HG03460 (cell line): ENCODE measurements around the gene HES7.
"Not testable (repeated sequence)": the region's sequence is repeated elsewhere in the genome, so short reads cannot be mapped to it uniquely, and the experiment has no call there.

Experiments
- ATAC-seq: cut with Tn5 transposase; IDR thresholded peaks from one replicate; pipeline ENCODE4 v1.9.1; 2021; ENCODE audit not compliant: unreplicated experiment

The HES7 gene

DNA sequence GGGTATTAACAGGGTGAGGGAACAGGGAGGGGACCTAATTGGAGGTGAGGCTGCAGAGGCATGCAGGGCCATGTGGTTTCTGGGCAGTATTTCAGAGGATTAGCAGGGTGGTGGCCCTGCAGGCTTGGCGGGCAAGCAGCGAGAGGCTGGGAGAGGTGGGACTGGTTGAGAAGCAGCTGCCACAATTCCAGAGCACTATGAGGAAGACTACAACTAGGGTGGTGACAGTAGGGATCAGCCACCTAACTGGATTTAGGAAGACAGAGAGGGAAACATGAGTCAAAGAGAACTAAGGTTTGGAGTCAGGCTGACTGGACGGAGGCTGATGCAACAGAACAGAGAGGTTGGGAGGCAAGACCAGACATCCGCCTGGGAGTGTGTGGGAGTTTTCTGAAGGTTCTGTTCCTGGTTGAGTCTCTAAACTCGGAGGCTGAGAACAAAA lies 17.9 kb downstream of the HES7 start:
- ATAC-seq: no peak

DNA sequence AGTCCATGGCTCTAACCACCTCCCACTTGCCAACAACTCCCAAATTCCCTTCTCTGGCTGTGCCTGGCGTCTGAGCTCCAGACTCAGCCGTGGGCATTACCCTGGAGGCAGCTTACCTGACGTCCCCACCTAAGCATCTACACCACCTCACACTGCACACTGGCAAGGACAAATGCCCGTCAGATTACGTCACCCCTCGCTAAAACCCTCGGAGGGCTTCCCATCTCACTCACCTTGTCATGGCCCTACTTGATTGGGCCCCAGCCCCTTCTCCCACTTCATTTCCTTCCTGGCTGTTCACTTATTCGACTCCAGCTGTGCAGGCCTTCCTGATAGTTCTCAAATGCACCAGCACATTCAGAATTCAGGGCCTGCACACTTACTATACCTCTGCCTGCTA lies 19.0 kb downstream of the HES7 start:
- ATAC-seq: no peak

DNA sequence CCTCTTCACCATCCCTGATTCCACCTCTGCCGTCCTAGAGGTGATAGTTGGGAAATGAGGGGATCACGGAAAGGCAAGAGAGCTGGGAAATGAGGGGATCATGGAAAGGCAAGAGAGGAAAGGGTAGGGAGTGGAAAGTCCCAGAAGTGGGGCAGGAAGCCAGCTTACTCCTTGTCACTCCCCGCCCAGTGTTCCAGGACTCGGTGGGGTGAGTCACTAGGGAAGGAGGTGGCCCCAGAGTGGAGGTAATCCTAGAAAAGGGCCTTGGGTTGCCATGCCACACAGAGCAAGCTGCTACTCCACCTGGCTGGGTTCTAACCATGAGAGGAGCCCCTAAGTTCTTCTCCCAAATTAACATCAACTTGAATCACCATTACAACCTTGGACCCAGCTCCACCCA lies 20.4 kb downstream of the HES7 start:
- no peak for ATAC-seq

DNA sequence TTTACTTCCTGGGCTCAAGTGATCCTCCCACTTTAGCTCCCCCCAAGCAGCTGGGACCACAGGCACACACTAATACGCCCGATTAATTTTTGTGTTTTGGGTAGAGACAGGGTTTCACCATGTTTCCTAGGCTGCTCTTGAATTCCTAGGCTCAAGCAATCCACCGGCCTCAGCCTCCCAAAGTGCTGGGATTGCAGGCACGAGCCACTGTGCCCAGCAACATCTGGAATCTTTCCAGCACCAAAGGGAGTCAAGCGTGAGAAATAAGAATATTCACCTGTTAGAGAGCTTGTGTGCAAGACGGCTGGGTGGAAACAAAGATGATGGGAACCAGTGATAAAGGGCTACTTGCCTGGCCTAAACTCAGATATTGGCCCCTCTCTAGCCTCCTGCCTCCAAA lies 22.2 kb downstream of the HES7 start:
- no peak for ATAC-seq

DNA sequence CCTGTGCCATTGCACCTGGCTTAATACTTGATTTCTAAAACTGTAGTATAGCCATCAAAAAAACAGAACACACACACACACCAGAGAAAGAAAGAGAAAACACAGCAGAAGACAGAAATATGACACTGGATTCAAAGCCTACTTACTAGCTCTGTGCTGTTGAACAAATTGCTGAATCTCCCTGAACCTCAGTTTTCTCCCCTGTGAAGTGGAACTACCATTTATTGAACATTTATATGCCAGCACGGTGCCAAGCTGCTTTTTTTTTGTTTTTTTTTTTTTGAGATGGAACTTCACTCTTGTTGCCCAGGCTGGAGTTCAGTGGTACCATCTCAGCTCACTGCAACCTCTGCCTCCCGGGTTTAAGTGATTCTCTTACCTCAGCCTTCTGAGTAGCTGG lies 23.1 kb downstream of the HES7 start:
- ATAC-seq: no peak

DNA sequence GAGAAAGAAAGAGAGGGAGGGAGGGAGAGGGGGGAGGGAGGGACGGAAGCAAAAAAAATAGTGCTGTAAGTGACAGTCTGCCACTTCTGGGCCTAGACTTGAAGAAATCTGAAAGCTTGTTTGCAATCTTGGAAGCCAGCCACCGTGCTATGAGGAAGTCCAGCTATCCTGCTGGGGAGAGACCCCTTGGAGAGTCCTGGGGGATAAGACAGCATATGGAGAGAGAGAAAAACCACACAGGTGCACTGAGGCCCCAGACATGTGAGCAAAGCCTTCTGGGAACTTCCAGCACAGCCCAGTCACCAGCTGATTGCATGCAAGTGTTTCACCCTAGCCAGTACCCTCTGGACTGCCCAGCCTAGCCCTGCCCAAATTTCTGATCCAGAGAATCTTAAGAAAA lies 23.8 kb downstream of the HES7 start:
- ATAC-seq: no peak

DNA sequence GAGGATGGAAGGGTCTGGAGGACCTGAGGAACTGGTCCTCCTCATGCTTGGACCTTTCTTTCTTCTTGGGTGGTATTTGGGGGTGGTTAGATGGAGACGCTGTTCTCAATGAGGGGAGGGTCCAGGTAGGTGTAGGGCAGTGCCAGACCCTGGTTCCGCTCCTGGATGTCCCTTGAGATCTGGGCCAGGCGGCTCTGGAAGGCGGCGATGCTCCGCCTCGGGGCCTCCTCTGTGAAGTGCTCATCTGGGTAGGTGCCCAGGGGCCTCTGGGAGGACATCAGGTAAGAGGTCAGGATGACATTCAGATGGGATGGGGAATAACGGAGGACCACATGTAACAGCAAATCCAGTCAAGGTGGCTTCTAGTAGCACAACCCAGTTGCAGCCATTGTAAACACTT lies 27.4 kb downstream of the HES7 start:
- ATAC-seq: no peak

DNA sequence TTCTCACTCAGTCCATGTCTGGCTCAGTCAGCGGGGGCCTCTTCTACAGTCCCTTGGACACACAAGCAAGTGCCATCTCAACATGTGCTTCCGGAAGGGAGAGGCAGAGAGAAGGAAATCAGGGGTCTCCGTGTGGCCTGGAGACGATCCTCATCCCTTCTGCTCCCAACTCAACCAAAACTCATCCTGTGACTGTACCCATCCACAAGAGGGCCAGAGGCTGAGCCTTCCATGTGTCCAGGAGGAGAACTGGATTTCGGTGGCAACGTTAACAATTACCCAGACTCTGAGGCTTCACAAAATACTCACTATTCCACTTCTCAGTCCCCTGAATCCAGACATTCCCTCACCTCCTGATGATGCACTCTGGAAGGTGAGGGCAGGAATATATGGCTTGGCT lies 28.5 kb downstream of the HES7 start:
- ATAC-seq: no peak

DNA sequence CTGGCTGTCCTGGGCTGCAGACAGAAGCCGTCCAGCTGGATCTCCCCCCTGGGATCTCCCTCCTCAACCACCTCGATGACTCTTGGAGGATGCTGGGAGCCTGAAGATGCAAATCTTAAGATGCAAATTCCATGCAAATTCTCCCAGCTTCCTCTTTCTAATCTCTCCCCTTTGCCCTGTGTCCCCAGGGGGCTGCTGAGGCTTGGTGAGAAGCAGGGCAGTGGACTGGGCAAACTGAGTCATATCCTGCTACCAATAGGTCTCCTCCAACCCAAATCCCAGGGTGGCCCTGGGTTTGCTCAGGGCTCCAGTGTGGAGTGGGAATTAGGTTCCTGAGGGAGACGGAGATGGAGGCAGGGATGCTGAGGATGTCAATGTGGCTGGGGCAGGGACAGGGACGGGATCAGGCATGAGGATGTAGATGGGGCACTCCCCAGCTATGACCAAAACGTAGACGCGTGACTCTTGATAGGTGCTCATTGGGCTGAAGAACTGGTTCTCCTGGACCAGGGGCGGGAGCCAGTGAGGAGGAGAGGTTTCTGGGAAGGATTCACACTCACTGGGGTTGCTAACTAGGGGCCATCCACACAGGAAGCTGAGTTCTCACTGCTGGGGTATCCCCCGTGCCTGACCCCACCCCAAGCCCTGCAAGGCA lies 32.7 kb downstream of the HES7 start:
- ATAC-seq: peak; percentile 65

DNA sequence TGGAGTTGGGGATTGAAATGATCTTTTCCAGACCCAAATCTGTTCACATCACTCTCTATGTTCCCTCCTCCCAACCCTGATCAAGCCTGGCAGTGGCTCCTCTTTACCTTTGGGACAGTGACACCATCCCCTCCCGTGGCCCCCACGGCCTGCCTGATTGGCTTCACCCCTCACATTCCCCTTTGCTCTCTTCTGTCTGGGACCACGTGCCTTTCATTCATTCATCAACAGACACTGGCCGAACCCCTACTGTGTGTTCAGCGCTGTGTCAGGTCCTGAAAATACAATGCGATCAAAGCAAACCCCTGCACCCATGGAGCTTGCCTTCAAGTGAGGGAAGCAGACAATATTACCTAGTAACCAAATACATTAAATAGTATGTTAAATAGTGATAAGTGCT lies 34.2 kb downstream of the HES7 start:
- ATAC-seq: no peak

DNA sequence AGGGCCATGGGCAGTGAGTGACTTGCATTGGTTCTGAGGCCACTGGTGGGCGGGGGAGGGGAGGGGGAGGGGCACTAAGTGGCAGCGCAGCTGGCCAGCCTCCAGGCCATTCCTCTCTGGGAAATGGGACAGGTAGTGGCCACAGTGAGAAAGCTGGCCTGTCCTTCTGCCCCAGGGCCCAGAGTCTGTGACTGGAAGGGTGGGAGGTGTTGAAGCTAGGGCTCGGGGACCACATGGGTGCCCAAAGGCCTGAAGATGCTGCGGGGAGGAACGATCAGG lies 36.0 kb downstream of the HES7 start:
- ATAC-seq: no peak

DNA sequence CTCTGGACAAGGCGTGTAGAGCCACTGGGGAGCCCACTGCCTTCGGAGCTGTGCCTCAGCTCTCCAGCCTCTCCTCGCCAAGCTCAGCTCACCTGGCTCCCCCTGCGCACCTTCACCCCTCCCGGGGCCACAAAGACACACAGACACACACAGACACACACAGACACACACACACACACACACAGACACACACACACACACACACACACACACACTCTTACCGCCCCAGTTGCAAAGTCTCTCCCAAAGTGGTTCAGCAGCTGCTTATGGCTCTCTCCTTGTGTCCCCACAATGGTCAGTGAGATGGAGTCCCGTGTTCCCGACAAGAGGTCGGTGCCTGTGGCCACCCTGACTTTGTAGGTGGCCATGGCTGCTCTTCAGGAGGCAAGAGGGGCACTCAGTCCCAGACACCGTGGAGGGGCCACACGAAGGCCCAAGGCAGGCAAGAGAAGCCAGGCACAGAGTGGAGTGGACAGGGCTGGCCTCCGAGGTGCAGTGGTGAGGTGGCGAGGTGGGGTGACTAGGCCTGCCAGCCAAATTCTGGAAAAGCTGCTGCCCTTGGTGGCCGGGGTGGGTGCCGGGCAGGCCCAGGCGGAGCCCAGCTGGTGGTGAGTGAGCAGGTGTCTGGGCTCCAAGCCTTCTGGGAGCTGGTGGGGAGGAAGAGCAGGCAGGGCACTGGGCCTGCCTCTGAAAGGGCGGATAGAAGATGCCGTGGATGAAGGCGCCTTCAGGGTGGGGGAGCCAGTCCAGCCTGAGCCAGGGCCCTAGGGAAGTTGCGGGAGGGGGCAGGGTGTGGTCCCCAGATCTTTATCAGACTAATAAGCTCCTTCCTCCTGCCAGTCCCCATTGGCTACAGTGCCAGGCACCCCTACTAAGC lies 36.6 kb downstream of the HES7 start, which contains the start of gene ALOX12B:
ALOX12B (minus strand) TSS at position 642 of the 877 bp plus-strand sequence; CDS start at position 368, 274 bp downstream.
- ATAC-seq: no peak

DNA sequence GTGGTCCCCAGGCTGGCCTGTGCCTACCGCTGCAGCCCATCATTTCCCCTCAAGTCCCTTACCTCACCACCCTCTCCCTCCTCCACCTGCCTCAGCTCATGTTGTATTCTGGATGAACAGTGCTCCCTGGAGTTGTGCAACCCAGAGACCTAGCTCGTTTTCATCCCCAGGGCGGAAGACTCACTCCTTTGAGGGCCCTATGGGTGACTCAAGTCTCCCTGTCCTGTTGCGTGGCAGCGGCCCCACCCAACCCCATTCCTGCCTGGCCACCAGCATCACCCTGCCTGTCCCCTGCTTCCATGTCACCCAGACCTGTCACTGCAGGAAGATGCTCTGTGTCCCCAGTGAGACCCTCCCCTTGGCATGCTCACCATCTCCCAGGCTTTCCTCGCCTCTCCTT lies 39.7 kb downstream of the HES7 start:
- no peak for ATAC-seq

DNA sequence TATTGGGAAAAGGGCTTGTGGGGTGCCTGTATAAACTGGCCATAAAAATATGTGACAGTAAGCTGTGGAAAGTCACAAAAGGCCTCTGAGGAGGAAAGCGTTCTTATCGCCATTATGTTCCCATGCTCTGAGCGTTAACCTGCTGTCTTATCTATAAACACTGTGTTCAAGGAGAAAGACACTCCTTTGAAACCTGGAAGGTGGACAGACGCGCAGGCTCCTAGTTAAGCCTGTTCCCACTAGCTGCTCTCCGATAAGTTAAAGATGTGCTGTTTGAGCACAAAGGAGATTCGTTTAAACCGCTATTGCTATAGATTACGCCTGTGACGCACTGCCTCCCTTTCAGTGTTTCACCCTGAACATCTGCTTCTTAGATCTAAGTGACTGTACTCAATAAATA lies 41.6 kb downstream of the HES7 start:
- no peak for ATAC-seq

DNA sequence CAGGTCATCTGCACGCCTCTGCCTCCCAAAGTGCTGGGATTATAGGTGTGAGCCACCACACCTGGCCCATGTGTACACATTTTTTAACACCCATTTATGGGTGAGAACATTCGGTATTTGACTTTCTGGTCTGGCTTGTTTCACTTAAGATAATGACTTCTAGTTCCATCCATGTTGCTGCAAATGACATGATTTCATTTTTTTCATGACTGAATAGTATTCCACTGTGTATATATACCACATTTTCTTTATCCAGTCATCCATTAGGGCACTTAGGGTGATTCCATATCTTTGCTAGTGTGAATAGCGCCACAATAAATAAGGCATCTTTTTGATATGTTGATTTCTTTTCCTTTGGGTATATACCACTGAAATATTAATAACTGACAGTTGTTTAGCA lies 42.0 kb downstream of the HES7 start:
- ATAC-seq: no peak

DNA sequence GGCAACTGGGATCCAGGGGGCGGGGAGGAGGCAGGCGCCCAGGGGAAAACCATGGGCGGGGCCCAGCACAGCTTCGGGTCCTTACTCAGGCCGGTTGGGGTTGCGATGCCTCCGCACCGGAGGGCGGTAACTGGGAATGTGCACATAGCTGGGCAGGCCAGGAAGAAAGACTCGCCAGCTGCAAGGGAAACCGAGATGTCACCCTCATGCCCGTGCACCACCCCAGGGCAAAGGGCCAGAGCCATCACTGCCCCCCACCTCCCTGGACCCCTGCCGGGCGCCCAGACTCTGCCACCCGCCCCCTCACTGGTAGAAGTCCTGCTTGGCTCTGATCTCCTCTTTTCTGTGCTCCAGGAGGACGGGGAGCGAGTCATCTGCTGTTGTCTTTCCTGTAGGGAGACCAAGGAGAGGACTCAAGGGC lies 43.1 kb downstream of the HES7 start:
- no peak for ATAC-seq

DNA sequence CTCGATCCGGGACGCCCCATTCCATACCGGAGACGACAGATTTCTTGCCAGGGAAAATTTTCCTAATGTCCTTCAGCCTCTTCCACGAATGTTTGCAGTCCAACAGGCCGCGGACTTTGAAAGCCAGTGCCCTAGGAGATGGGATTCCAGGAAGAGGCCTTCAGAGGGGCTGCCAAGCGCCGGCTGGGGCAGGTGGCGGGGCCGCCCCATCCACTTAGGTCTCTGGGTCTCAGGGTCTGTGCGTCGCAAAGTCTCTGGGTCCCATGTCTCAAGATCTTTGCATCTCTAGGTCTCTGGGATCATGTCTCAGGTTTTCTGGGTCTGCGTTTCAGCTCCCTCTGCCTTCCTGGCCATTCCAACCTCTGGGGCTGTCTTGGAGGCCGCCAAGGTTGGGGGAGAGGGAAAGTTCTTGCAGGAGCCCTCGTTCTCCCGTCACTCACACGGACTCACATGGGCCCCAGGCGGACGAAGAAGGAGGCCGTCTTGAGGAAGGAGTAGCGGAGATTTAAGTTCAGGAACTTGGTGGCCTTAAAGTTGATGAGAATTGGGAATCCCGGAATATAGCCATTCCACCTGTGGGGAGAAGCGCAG lies 43.6 kb downstream of the HES7 start:
- no peak for ATAC-seq

DNA sequence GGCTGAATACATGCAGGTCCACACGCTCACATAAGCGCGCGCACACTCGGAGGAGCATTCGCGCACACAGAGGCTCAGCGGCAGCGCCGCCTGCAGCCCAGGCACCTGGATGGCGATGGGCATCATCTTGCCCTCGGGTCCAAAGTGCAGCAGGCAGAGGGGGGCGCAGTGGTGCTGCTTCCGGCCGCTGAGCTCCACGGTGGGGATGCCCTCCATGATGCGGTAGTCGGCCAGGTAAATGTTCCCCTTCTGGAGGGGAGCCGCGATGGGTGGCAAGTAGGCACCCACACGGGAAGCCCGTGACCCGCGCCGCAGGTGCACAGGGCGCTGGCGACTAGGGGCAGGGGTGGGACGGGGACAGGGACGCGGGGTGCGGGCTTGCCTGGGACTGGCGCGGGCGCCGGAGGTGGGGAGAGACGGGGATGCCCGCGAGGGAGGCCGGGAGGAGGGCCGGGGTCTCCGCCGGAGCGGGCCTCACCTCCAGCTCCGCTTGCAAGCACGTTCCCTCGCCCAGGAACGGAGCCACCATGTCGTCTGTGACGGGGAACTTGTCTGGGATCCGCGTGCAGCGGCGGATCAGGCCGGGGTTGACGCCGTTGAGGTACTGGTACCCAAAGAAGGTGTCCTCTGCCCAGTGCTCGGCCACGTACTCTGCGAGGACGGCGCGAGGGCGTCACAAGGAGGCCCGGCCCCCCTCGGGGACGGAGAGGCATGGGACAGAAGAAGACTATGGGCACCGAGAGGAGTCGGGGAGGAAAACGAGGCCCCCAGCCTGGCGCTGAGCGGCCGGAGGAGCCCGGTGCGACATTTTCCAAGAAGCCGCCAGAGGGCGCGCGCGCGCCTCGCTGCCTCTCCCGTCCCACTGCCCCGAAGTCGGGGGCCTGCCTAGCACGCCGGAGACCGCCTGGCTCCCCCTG lies 44.4 kb downstream of the HES7 start:
- ATAC-seq: no peak

DNA sequence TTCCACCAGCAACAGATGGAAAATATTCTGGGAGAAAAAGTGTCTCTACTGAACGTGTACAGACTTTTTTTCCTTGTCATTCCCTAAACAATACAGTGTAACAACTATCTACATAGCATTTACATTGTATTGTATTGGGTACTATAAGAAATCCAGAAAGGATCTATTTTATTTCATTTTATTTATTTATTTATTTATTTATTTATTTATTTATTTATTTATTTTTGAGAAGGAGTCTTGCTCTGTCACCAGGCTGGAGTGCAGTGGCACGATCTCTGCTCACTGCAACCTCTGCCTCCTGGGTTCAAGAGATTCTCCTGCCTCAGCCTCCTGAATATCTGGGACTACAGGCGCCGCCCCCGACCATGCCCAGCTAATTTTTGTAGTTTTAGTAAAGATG lies 46.0 kb downstream of the HES7 start:
- ATAC-seq: not testable (repeated sequence)

DNA sequence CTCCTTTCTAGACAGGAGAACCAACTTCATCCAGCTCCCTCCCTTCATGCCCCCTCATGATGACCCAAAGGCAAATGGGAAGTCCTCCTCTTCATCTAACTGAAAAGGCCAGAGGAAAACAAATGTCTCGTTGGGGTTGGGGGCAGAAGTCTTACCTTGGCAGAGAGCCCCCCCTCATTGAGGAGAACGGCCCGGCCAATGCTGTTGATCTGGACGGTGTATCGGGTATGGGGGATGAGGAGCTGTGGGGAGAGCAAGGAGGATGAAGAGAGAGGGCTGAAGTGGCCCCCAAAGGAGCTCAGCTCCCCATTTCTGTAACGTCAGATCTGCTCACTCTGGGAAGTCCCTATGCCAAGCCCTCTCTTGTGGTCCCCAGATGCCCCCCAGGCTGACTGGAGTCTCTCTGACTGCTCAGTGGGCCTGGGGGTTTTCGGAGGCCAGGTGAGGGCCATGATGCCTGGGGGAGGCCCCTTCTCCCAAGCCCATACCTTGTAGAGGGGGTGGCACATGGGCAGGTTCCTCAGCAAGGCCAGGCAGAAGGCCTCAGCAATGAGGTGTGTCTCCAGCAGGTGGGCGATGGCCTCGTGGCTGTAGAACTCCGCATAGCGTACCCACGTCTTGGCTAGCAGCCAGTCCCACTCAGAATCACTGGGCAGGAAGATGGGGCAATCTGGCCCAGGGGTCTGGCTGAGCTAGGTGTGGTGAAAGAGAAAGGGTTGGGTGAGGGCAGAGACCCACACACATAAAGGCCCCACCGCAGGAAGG lies 47.2 kb downstream of the HES7 start:
- ATAC-seq: no peak
